ENCODE results near the gene SGPP2. TPM values are rescaled to one million over a fixed set of nuclear protein-coding genes. Genes with fewer than 3 reads are reported as not detected.

SGPP2 gene
- total RNA-seq, 2 experiments from 2014 or later, result 1.7 TPM

DNA sequence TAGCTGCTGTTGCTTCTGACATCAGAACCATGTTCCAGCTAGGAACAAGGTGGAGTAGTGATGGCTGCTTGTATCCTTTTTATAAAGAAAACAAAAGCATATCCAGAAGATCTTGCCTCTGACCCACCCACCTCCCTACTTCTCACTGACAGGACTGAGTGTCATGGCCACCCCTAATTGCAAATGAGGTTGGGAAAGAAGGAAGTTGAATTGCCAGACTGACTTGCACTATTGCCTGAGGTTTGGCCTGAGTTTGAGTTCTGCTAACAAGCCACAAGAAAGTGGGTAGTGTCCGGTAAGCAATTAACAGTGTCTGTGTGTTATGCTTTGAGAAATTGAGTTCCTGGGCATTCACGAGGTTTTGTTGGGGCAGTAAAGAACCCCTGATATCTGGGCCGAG lies 22.8 kb downstream of the SGPP2 start:
- H3K4me3 Mint-ChIP-seq, result no peak overlapping the region
- Histone ChIP-seq H3K4me1 (ENCODE audit: insufficient read depth, low read length) (no peaks in the 10 kb centered on the region), H3K36me3 (ENCODE audit: insufficient read depth, low read length) (no peaks in the 10 kb centered on the region), H3K9me3 (ENCODE audit: control insufficient read depth in 1 of 2, insufficient read depth in 1 of 2, low read length in 2 of 2) (no peaks in the 10 kb centered on the region), H3K4me3 (ENCODE audit: low read length) (no peak overlapping the region), H3K27me3 (ENCODE audit: control insufficient read depth in 1 of 2, insufficient read depth in 2 of 2, low read length in 2 of 2) (no peaks in the 10 kb centered on the region), H3K27ac (ENCODE audit: low read depth in 1 of 2, low read length in 2 of 2) (no peak overlapping the region)
- CTCF ChIA-PET, result no interaction called here
- POLR2A ChIA-PET, result no interaction called here
- intact Hi-C loops (cut with DNase I, micrococcal nuclease), result no loop called here
- no peaks in the 10 kb centered on the region for H3K27me3 Mint-ChIP-seq
- no peaks in the 10 kb centered on the region for H3K9me3 Mint-ChIP-seq
- ATAC-seq (ENCODE audit: poor library complexity), result no peak
- no peak overlapping the region for H3K27ac Mint-ChIP-seq
- TF ChIP-seq, protein P1, sequence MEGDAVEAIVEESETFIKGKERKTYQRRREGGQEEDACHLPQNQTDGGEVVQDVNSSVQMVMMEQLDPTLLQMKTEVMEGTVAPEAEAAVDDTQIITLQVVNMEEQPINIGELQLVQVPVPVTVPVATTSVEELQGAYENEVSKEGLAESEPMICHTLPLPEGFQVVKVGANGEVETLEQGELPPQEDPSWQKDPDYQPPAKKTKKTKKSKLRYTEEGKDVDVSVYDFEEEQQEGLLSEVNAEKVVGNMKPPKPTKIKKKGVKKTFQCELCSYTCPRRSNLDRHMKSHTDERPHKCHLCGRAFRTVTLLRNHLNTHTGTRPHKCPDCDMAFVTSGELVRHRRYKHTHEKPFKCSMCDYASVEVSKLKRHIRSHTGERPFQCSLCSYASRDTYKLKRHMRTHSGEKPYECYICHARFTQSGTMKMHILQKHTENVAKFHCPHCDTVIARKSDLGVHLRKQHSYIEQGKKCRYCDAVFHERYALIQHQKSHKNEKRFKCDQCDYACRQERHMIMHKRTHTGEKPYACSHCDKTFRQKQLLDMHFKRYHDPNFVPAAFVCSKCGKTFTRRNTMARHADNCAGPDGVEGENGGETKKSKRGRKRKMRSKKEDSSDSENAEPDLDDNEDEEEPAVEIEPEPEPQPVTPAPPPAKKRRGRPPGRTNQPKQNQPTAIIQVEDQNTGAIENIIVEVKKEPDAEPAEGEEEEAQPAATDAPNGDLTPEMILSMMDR (IDR thresholded peaks at IDR 0.05), result no peak
- H3K36me3 Mint-ChIP-seq (ENCODE audit: low read depth), result no peaks in the 10 kb centered on the region
- peak in 2 of 14 experiments; percentile 8 to 23 for DNase-seq
- no peaks in the 10 kb centered on the region for H3K4me1 Mint-ChIP-seq (ENCODE audit: low read depth)

DNA sequence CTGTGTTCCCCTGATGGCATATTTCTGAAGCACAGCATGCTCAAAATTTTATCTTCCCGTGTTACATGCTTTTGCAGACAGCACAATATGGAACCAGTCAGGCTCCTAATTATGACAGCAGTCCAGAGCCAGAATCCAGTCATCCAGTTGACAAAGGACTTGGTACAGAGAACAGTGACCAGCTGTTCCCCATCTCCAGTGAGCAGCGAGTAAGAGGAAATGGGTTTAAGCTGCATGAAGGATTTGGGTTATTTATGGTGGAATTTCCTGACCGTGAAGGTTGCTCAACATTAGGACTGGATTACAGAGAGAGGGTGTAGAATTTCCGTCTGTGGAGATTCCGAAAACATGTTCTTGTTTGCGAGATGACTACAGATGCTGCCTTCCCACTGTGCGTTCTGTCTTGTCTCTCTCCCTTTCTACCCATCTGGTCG lies 24.4 kb downstream of the SGPP2 start:
- Histone ChIP-seq H3K27ac (ENCODE audit: low read depth in 1 of 2, low read length in 2 of 2) (no peak overlapping the region), H3K4me3 (ENCODE audit: low read length) (no peak overlapping the region), H3K9me3 (ENCODE audit: control insufficient read depth in 1 of 2, insufficient read depth in 1 of 2, low read length in 2 of 2) (no peaks in the 10 kb centered on the region), H3K27me3 (ENCODE audit: control insufficient read depth in 1 of 2, insufficient read depth in 2 of 2, low read length in 2 of 2) (no peaks in the 10 kb centered on the region), H3K4me1 (ENCODE audit: insufficient read depth, low read length) (no peaks in the 10 kb centered on the region), H3K36me3 (ENCODE audit: insufficient read depth, low read length) (no peaks in the 10 kb centered on the region)
- H3K4me3 Mint-ChIP-seq, result no peak overlapping the region
- ChIA-PET POLR2A (no interaction called here), CTCF (no interaction called here)
- no peaks in the 10 kb centered on the region for H3K36me3 Mint-ChIP-seq (ENCODE audit: low read depth)
- no peaks in the 10 kb centered on the region for H3K4me1 Mint-ChIP-seq (ENCODE audit: low read depth)
- H3K9me3 Mint-ChIP-seq, result no peaks in the 10 kb centered on the region
- H3K27ac Mint-ChIP-seq, result no peak overlapping the region
- no peaks in the 10 kb centered on the region for H3K27me3 Mint-ChIP-seq
- peak in 2 of 14 experiments; percentile 51 to 62 for DNase-seq
- intact Hi-C loops (cut with DNase I, micrococcal nuclease), result no loop called here
- TF ChIP-seq, protein P1 (IDR thresholded peaks at IDR 0.05), result no peak
- no peak for ATAC-seq (ENCODE audit: poor library complexity)

DNA sequence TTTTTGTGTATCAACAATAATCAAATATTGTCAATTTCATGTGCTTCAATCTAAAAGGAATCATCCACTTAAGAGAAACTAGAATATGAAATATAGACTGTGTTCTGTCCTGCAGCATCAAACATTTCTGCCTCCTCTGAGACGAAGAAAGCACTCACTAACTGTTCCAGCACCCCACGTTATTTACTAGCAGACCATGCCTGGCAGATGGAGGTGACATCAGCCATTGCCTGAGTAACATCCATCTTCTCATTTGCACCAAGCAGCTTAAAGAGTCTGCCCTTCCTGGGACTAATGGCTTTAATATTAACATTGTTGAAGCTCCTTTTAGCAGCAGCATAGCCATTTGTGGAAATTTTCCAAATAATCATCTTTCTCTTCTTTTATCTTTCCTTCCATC lies 25.7 kb downstream of the SGPP2 start:
- intact Hi-C loops (cut with DNase I, micrococcal nuclease), result no loop called here
- Mint-ChIP-seq H3K27me3 (no peaks in the 10 kb centered on the region), H3K27ac (no peak overlapping the region), H3K9me3 (no peaks in the 10 kb centered on the region), H3K4me1 (ENCODE audit: low read depth) (no peaks in the 10 kb centered on the region), H3K4me3 (no peak overlapping the region), H3K36me3 (ENCODE audit: low read depth) (no peaks in the 10 kb centered on the region)
- no peak overlapping the region for H3K4me3 ChIP-seq (ENCODE audit: low read length)
- H3K4me1 ChIP-seq (ENCODE audit: insufficient read depth, low read length), result no peaks in the 10 kb centered on the region
- ChIA-PET CTCF (no interaction called here), POLR2A (no interaction called here)
- ATAC-seq (ENCODE audit: poor library complexity), result no peak
- H3K27ac ChIP-seq (ENCODE audit: low read depth in 1 of 2, low read length in 2 of 2), result no peak overlapping the region
- TF ChIP-seq, protein P1 (IDR thresholded peaks at IDR 0.05), result no peak
- H3K9me3 ChIP-seq (ENCODE audit: control insufficient read depth in 1 of 2, insufficient read depth in 1 of 2, low read length in 2 of 2), result no peaks in the 10 kb centered on the region
- no peaks in the 10 kb centered on the region for H3K27me3 ChIP-seq (ENCODE audit: control insufficient read depth in 1 of 2, insufficient read depth in 2 of 2, low read length in 2 of 2)
- DNase-seq, result no peak
- H3K36me3 ChIP-seq (ENCODE audit: insufficient read depth, low read length), result no peaks in the 10 kb centered on the region
